ENCODE measurements around the gene ITIH3.

Gene ITIH3

DNA sequence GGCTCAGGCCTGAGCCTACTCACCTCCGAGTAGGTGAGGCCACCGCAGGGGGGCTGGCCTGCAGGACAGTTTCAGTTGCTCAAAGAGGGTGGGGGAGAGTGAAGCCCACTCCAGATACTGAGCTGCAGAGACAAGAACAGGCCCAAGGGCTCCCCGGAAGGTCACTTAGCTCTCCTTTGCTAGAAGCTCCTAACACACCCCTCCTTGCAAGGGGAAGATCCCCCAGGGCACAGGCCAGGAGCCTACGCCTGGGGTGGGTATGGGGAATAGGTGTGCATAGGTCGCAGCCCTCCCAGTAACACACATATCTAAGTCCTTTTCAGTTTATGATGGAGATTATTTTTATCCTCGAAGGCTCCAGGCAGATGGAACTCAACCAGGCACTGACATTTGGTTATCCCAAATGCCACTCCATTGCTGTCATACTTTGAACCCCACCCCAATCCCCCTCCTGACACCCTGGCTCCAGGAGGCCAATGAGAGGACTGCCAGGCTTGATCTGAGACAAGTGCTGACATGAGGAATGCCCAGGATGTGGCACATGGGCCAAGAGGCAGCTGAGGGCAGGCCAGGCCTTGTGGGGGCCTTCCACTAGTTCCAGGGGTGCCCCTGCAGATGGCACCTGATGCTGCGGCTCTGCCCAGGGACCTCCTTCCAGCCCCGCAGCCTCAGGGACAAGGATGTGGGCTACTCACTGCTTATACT lies 41.3 kb downstream of the ITIH3 start:
- TF ChIP-seq, protein P1, sequence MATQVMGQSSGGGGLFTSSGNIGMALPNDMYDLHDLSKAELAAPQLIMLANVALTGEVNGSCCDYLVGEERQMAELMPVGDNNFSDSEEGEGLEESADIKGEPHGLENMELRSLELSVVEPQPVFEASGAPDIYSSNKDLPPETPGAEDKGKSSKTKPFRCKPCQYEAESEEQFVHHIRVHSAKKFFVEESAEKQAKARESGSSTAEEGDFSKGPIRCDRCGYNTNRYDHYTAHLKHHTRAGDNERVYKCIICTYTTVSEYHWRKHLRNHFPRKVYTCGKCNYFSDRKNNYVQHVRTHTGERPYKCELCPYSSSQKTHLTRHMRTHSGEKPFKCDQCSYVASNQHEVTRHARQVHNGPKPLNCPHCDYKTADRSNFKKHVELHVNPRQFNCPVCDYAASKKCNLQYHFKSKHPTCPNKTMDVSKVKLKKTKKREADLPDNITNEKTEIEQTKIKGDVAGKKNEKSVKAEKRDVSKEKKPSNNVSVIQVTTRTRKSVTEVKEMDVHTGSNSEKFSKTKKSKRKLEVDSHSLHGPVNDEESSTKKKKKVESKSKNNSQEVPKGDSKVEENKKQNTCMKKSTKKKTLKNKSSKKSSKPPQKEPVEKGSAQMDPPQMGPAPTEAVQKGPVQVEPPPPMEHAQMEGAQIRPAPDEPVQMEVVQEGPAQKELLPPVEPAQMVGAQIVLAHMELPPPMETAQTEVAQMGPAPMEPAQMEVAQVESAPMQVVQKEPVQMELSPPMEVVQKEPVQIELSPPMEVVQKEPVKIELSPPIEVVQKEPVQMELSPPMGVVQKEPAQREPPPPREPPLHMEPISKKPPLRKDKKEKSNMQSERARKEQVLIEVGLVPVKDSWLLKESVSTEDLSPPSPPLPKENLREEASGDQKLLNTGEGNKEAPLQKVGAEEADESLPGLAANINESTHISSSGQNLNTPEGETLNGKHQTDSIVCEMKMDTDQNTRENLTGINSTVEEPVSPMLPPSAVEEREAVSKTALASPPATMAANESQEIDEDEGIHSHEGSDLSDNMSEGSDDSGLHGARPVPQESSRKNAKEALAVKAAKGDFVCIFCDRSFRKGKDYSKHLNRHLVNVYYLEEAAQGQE (IDR thresholded peaks at IDR 0.05; ENCODE audit: insufficient read depth in 1 of 2, low read depth in 2 of 2, low read length in 2 of 2), result no peak
- TF ChIP-seq FOXP2 (optimal IDR thresholded peaks at IDR 0.05; ENCODE audit: borderline replicate concordance, extremely low read depth, extremely low read length, insufficient read depth), result no peak

DNA sequence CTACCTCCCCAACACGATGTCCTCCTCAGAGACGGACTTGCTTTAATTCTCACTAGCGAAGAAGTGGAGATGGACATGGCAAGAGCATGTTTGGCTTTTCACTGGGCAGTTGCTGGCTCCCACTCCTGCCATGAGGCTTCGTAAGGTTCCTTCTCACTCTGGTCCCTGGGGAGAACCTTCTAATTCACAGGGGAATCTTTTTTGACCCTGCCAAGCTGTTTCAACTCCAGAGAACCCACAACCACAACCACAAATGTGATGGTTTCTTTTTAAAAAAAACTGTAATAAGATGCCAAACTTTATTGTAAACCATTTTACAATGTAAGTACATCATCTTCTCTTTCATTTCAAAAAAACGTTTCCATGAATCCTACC lies 41.9 kb downstream of the ITIH3 start:
- no peak for TF ChIP-seq FOXP2 (optimal IDR thresholded peaks at IDR 0.05; ENCODE audit: borderline replicate concordance, extremely low read depth, extremely low read length, insufficient read depth)

DNA sequence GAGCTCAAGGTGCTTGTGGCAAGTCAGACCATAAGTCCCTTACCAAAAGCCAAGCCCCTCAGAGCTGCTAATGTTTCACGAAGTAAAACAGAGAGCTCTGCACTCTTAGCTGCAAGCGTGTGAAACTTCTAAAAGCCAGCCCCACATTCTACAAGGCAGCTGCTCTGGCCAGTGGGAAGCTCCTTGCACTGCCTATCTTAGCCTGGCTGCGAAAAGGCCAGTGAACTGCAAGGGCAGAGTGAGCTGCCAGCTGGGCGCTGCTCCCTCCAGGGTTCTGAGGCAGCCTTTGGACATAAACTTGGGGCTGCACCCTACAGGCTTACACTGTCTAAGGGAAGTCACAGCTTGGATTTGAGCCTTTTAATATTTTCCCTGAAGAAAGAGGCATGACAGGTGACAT lies 42.4 kb downstream of the ITIH3 start:
- TF ChIP-seq POLR2AphosphoS5 (IDR thresholded peaks at IDR 0.05; ENCODE audit: low read depth, low read length) (no peak), TAF1 (IDR thresholded peaks at IDR 0.05; ENCODE audit: borderline replicate concordance, insufficient read depth, low read length) (no peak), FOXP2 (optimal IDR thresholded peaks at IDR 0.05; ENCODE audit: borderline replicate concordance, extremely low read depth, extremely low read length, insufficient read depth) (no peak), SIN3A (IDR thresholded peaks at IDR 0.05; ENCODE audit: borderline replicate concordance, insufficient read depth, low read length) (no peak)
- TF ChIP-seq, protein P1 (IDR thresholded peaks at IDR 0.05; ENCODE audit: insufficient read depth in 1 of 2, low read depth in 2 of 2, low read length in 2 of 2), result no peak

DNA sequence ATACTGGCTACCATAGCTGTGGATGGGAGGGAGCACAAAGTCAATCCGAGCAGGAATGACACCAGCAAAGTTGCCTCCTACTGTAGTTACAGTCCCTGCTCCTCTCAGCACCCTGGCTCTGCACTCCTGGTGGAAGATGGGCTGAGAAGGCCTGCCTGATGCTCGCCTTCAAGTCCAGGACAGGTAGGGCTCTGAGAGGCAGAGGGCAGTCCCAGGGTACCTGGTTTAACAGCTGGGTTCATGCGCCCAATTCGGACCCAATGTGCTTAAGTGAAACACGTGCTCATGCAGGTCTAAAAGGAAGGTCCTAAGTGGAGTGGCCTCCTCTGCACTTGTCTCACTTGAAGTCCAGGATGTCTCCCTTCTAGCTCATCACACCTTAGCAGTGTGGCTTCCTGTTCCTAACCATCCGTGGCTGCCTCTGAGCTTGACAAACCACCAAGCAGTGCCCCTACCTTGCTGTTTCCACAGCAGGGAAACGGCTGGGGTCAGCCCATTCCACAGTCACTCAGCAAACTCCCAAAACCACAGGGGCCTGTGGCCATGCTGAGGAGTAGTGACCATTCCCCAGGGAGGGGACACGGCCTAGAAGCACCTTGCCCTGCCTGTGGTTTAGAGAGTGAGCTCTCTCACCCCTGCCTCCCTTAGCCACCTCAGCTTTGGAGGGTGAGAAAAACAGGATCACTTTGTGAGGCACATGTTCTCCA lies 44.1 kb downstream of the ITIH3 start:
- no peak for TF ChIP-seq POLR2AphosphoS5 (IDR thresholded peaks at IDR 0.05; ENCODE audit: low read depth, low read length)
- no peak for TF ChIP-seq SIN3A (IDR thresholded peaks at IDR 0.05; ENCODE audit: borderline replicate concordance, insufficient read depth, low read length)
- TF ChIP-seq, protein P1 (IDR thresholded peaks at IDR 0.05; ENCODE audit: insufficient read depth in 1 of 2, low read depth in 2 of 2, low read length in 2 of 2), result no peak
- no peak for TF ChIP-seq FOXP2 (optimal IDR thresholded peaks at IDR 0.05; ENCODE audit: borderline replicate concordance, extremely low read depth, extremely low read length, insufficient read depth)
- TF ChIP-seq TAF1 (IDR thresholded peaks at IDR 0.05; ENCODE audit: borderline replicate concordance, insufficient read depth, low read length), result no peak

DNA sequence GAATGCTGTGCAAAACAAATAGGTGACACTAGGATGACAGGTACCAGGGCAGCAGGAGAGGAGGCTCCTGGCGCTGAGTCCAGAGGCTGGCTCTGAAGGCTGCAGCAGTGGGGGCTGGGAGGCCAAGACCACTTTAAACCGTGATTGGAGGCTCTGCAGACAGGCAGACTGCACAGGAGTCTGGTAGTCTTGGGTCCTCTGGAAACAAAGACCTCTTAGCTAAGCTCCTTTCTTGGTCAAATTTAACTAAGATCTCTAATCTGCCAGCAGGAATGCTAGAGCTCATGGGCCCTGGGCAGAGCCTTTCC lies 44.6 kb downstream of the ITIH3 start:
- TF ChIP-seq, protein P1 (IDR thresholded peaks at IDR 0.05; ENCODE audit: insufficient read depth in 1 of 2, low read depth in 2 of 2, low read length in 2 of 2), result no peak
- no peak for TF ChIP-seq FOXP2 (optimal IDR thresholded peaks at IDR 0.05; ENCODE audit: borderline replicate concordance, extremely low read depth, extremely low read length, insufficient read depth)
- no peak for TF ChIP-seq SIN3A (IDR thresholded peaks at IDR 0.05; ENCODE audit: borderline replicate concordance, insufficient read depth, low read length)
- no peak for TF ChIP-seq TAF1 (IDR thresholded peaks at IDR 0.05; ENCODE audit: borderline replicate concordance, insufficient read depth, low read length)
- no peak for TF ChIP-seq POLR2AphosphoS5 (IDR thresholded peaks at IDR 0.05; ENCODE audit: low read depth, low read length)
